HTERT RPE-1 (cell line): ENCODE measurements around the gene RAB6B.

ENCODE experiments used
- in situ Hi-C: fragments of 300-500 bp; cut with MboI; formaldehyde crosslinking; loops from 4 replicates; pipeline ENCODE4 v1.14.3; 2020; ENCODE audit warnings: low sequenced_read_pairs

The RAB6B gene

GRCh38 chr3:133838916-133839800, 56.5 kb downstream of the RAB6B start:
- in situ Hi-C loops, result no loop called here

- in situ Hi-C loops, result no loop called here
These were observed 57.3 kb downstream of the RAB6B start for GRCh38 chr3:133838296-133838789.

GRCh38 chr3:133837487-133838295, 58.0 kb downstream of the RAB6B start:
- in situ Hi-C loops, result no loop called here

GRCh38 chr3:133836497-133837158, 59.1 kb downstream of the RAB6B start:
- in situ Hi-C loops, result no loop called here

- in situ Hi-C loops, result no loop called here
These were observed 59.7 kb downstream of the RAB6B start for GRCh38 chr3:133835961-133836360.

GRCh38 chr3:133835418-133835743, 60.3 kb downstream of the RAB6B start:
- in situ Hi-C loops, result no loop called here

- in situ Hi-C loops, result no loop called here
These were observed 60.9 kb downstream of the RAB6B start for GRCh38 chr3:133834621-133835417.

- in situ Hi-C loops, result no loop called here
These were observed 61.6 kb downstream of the RAB6B start for GRCh38 chr3:133833880-133834620.

- in situ Hi-C loops, result no loop called here
These were observed 62.4 kb downstream of the RAB6B start for GRCh38 chr3:133833267-133833666.

GRCh38 chr3:133832802-133833144, 62.9 kb downstream of the RAB6B start:
- in situ Hi-C loops, result no loop called here

- in situ Hi-C loops, result no loop called here
These were observed 63.5 kb downstream of the RAB6B start for GRCh38 chr3:133831966-133832801.

- in situ Hi-C loops, result no loop called here
These were observed 65.6 kb downstream of the RAB6B start for GRCh38 chr3:133830071-133830470.

GRCh38 chr3:133829310-133829707, 66.4 kb downstream of the RAB6B start:
- in situ Hi-C loops, result no loop called here

- in situ Hi-C loops, result no loop called here
These were observed 66.9 kb downstream of the RAB6B start for GRCh38 chr3:133828576-133829309.

GRCh38 chr3:133827684-133828083, 68.0 kb downstream of the RAB6B start:
- in situ Hi-C loops, result no loop called here

- in situ Hi-C loops, result no loop called here
These were observed 68.5 kb downstream of the RAB6B start for GRCh38 chr3:133827136-133827535.

- in situ Hi-C loops, result no loop called here
These were observed 69.5 kb downstream of the RAB6B start for GRCh38 chr3:133825969-133826727.
